Epithelial cell of esophagus (primary cell): ENCODE data around the gene C1orf198.

Experiments used
- DNase-seq: peaks from one replicate; pipeline ENCODE4 v3.0.0; 2010; ENCODE audit warnings: low read depth
- H3K4me3 ChIP-seq: 2 replicates; pipeline ENCODE4 v1.5.1; 2011; ENCODE audit warnings: mild to moderate bottlenecking, low read length, control low read depth
- CTCF ChIP-seq: IDR thresholded peaks from 2 replicates; pipeline ENCODE4 v1.5.1; 2011; ENCODE audit warnings: low read depth, mild to moderate bottlenecking, low read length, control low read depth, inconsistent platforms; ENCODE audit not compliant: insufficient read depth; ENCODE audit errors: missing control alignments

The C1orf198 gene

GRCh38 chr1:230807561-230808280 lies 60.6 kb downstream of the C1orf198 start:
- H3K4me3 ChIP-seq: no peak overlapping the region
- DNase-seq: no peak
- no peak for TF ChIP-seq CTCF

- no peak for DNase-seq
- no peak for TF ChIP-seq CTCF
- H3K4me3 ChIP-seq: no peak overlapping the region
These were observed 61.3 kb downstream of the C1orf198 start for GRCh38 chr1:230807029-230807428.

GRCh38 chr1:230806552-230806951 lies 61.8 kb downstream of the C1orf198 start:
- no peak overlapping the region for H3K4me3 ChIP-seq
- DNase-seq: no peak
- TF ChIP-seq CTCF: no peak

GRCh38 chr1:230804396-230804795 lies 63.9 kb downstream of the C1orf198 start:
- H3K4me3 ChIP-seq: no peak overlapping the region
- no peak for DNase-seq
- TF ChIP-seq CTCF: no peak

GRCh38 chr1:230800891-230801840 lies 67.2 kb downstream of the C1orf198 start:
- H3K4me3 ChIP-seq: no peak overlapping the region
- TF ChIP-seq CTCF: no peak
- DNase-seq: no peak

- no peak for DNase-seq
- no peak overlapping the region for H3K4me3 ChIP-seq
- TF ChIP-seq CTCF: no peak
These were observed 69.8 kb downstream of the C1orf198 start for GRCh38 chr1:230798491-230798890.
